SK-N-SH (cell line): Measurements from ENCODE around the gene DGCR8.

Experiments used
- TEAD4 ChIP-seq: IDR thresholded peaks from 2 replicates; pipeline ENCODE4 v1.4.0; 2012; ENCODE audit warnings: mild to moderate bottlenecking, borderline replicate concordance; ENCODE audit not compliant: insufficient read depth
- TF ChIP-seq, protein P1 (sequence below): IDR thresholded peaks from 2 replicates; pipeline ENCODE4 v1.4.0; 2012; ENCODE audit warnings: low read depth

DNA sequence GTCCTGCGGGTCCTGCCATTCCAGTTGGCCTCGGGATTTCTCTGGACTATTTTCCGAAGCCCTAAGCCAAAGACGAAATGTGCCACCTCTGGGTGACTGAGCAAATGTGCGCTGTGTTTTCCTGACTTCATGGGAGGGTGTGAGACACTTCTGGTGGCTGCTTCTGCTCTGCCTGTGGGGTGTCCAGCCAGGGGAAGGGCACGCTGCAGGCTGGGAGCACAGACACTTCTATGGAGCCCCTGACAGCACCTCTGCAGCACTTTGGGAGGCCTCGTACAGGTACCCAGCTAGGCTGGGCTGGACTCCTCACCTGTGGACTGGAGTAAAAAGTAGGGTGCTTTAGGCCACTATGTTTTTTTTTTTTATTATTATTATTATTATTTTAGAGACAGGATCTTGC is 41.5 kb upstream of the DGCR8 start:
- TF ChIP-seq TEAD4: no peak
- TF ChIP-seq, protein P1, sequence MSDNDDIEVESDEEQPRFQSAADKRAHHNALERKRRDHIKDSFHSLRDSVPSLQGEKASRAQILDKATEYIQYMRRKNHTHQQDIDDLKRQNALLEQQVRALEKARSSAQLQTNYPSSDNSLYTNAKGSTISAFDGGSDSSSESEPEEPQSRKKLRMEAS: no peak
